ENCODE data around the gene OR2T27.
"Not testable (repeated sequence)": the region's sequence is repeated elsewhere in the genome, so short reads cannot be mapped to it uniquely, and the experiment has no call there.

OR2T27 gene

GRCh38 chr1:248655354-248655753 lies at the start of gene OR2T27:
Gene OR2T27 (minus strand): TSS chr1:248655528. CDS start chr1:248650884, 4,644 bp downstream.
- not testable (repeated sequence) for H3K4me1 Mint-ChIP-seq (ENCODE audit: low read depth); H3K4me3 Mint-ChIP-seq; H3K36me3 Mint-ChIP-seq (ENCODE audit: low read depth); DNase-seq; H3K9me3 Mint-ChIP-seq; H3K27ac Mint-ChIP-seq; H3K27me3 Mint-ChIP-seq

- H3K9me3 Mint-ChIP-seq: no peaks in the 10 kb centered on the region
- H3K27ac Mint-ChIP-seq: no peak overlapping the region
- no peaks in the 10 kb centered on the region for H3K4me1 Mint-ChIP-seq (ENCODE audit: low read depth)
- no peak overlapping the region for H3K4me3 Mint-ChIP-seq
- no peak for DNase-seq
- no peaks in the 10 kb centered on the region for H3K36me3 Mint-ChIP-seq (ENCODE audit: low read depth)
- H3K27me3 Mint-ChIP-seq: peaks cover 13% of the 10 kb centered on the region
Measured at GRCh38 chr1:248704606-248705005, 49.3 kb upstream of the OR2T27 start.

GRCh38 chr1:248703674-248704073 lies 48.3 kb upstream of the OR2T27 start:
- Mint-ChIP-seq H3K27ac (no peak overlapping the region), H3K4me1 (ENCODE audit: low read depth) (no peaks in the 10 kb centered on the region), H3K4me3 (no peak overlapping the region), H3K9me3 (no peaks in the 10 kb centered on the region), H3K36me3 (ENCODE audit: low read depth) (no peaks in the 10 kb centered on the region), H3K27me3 (peaks cover 12% of the 10 kb centered on the region)
- DNase-seq: no peak

GRCh38 chr1:248702714-248703113 lies 47.4 kb upstream of the OR2T27 start, which contains the start of gene OR14I1:
Gene OR14I1 (minus strand): TSS chr1:248702766.
- H3K4me1 Mint-ChIP-seq (ENCODE audit: low read depth): no peaks in the 10 kb centered on the region
- no peaks in the 10 kb centered on the region for H3K36me3 Mint-ChIP-seq (ENCODE audit: low read depth)

GRCh38 chr1:248699099-248699498 lies 43.8 kb upstream of the OR2T27 start:
- no peaks in the 10 kb centered on the region for H3K9me3 Mint-ChIP-seq
- no peak overlapping the region for H3K4me3 Mint-ChIP-seq

More at GRCh38 chr1:248702714-248703113, 47.4 kb upstream of the OR2T27 start, which contains the start of gene OR14I1:
- no peak for DNase-seq
- Mint-ChIP-seq H3K9me3 (no peaks in the 10 kb centered on the region), H3K4me3 (no peak within 1 kb of the TSS), H3K27me3 (peaks cover 7% of the 10 kb centered on the region), H3K27ac (no peak within 1 kb of the TSS)

GRCh38 chr1:248697907-248698306 lies 42.6 kb upstream of the OR2T27 start:
- Mint-ChIP-seq H3K9me3 (no peaks in the 10 kb centered on the region), H3K4me1 (ENCODE audit: low read depth) (no peaks in the 10 kb centered on the region), H3K36me3 (ENCODE audit: low read depth) (no peaks in the 10 kb centered on the region), H3K27ac (no peak overlapping the region), H3K4me3 (no peak overlapping the region), H3K27me3 (peaks cover 18% of the 10 kb centered on the region)
- no peak for DNase-seq

More at GRCh38 chr1:248699099-248699498, 43.8 kb upstream of the OR2T27 start:
- H3K27ac Mint-ChIP-seq: no peak overlapping the region
- no peaks in the 10 kb centered on the region for H3K4me1 Mint-ChIP-seq (ENCODE audit: low read depth)
- no peaks in the 10 kb centered on the region for H3K36me3 Mint-ChIP-seq (ENCODE audit: low read depth)
- DNase-seq: no peak
- H3K27me3 Mint-ChIP-seq: peaks cover 18% of the 10 kb centered on the region

- Mint-ChIP-seq H3K4me3 (no peak overlapping the region), H3K9me3 (peaks cover 5% of the 10 kb centered on the region), H3K27me3 (peaks cover 23% of the 10 kb centered on the region), H3K27ac (no peak overlapping the region), H3K4me1 (ENCODE audit: low read depth) (no peaks in the 10 kb centered on the region), H3K36me3 (ENCODE audit: low read depth) (no peaks in the 10 kb centered on the region)
- DNase-seq: no peak
Measured at GRCh38 chr1:248696774-248697173, 41.4 kb upstream of the OR2T27 start.

GRCh38 chr1:248696261-248696660 lies 40.9 kb upstream of the OR2T27 start:
- H3K4me1 Mint-ChIP-seq (ENCODE audit: low read depth): no peaks in the 10 kb centered on the region
- no peak for DNase-seq
- peaks cover 5% of the 10 kb centered on the region for H3K9me3 Mint-ChIP-seq
- peaks cover 24% of the 10 kb centered on the region for H3K27me3 Mint-ChIP-seq
- no peak overlapping the region for H3K4me3 Mint-ChIP-seq
- no peaks in the 10 kb centered on the region for H3K36me3 Mint-ChIP-seq (ENCODE audit: low read depth)
- H3K27ac Mint-ChIP-seq: no peak overlapping the region

GRCh38 chr1:248695451-248696132 lies 40.3 kb upstream of the OR2T27 start:
- no peak for DNase-seq
- peaks cover 6% of the 10 kb centered on the region for H3K9me3 Mint-ChIP-seq
- peaks cover 27% of the 10 kb centered on the region for H3K27me3 Mint-ChIP-seq
- no peaks in the 10 kb centered on the region for H3K36me3 Mint-ChIP-seq (ENCODE audit: low read depth)
- no peak overlapping the region for H3K4me3 Mint-ChIP-seq
- no peak overlapping the region for H3K27ac Mint-ChIP-seq
- no peaks in the 10 kb centered on the region for H3K4me1 Mint-ChIP-seq (ENCODE audit: low read depth)

GRCh38 chr1:248691567-248692155 lies 36.3 kb upstream of the OR2T27 start:
- Mint-ChIP-seq H3K36me3 (ENCODE audit: low read depth) (no peaks in the 10 kb centered on the region), H3K9me3 (peaks cover 6% of the 10 kb centered on the region), H3K27me3 (peaks cover 16% of the 10 kb centered on the region)

GRCh38 chr1:248688527-248689298 lies 33.4 kb upstream of the OR2T27 start:
- Mint-ChIP-seq H3K27me3 (peaks cover 14% of the 10 kb centered on the region), H3K4me3 (no peak overlapping the region), H3K36me3 (ENCODE audit: low read depth) (no peaks in the 10 kb centered on the region), H3K9me3 (peaks cover 6% of the 10 kb centered on the region), H3K4me1 (ENCODE audit: low read depth) (peaks cover 8% of the 10 kb centered on the region), H3K27ac (no peak overlapping the region)
- no peak for DNase-seq

More at GRCh38 chr1:248691567-248692155, 36.3 kb upstream of the OR2T27 start:
- peaks cover 5% of the 10 kb centered on the region for H3K4me1 Mint-ChIP-seq (ENCODE audit: low read depth)
- no peak for DNase-seq
- no peak overlapping the region for H3K4me3 Mint-ChIP-seq
- H3K27ac Mint-ChIP-seq: no peak overlapping the region

GRCh38 chr1:248686815-248687214 lies 31.5 kb upstream of the OR2T27 start:
- H3K27ac Mint-ChIP-seq: no peak overlapping the region
- H3K9me3 Mint-ChIP-seq: peaks cover 2% of the 10 kb centered on the region
- peaks cover 12% of the 10 kb centered on the region for H3K27me3 Mint-ChIP-seq
- no peak for DNase-seq
- peaks cover 8% of the 10 kb centered on the region for H3K4me1 Mint-ChIP-seq (ENCODE audit: low read depth)
- H3K4me3 Mint-ChIP-seq: no peak overlapping the region
- no peaks in the 10 kb centered on the region for H3K36me3 Mint-ChIP-seq (ENCODE audit: low read depth)

- Mint-ChIP-seq H3K4me3 (no peak overlapping the region), H3K9me3 (no peaks in the 10 kb centered on the region), H3K27ac (no peak overlapping the region), H3K27me3 (peaks cover 8% of the 10 kb centered on the region), H3K36me3 (ENCODE audit: low read depth) (no peaks in the 10 kb centered on the region), H3K4me1 (ENCODE audit: low read depth) (peaks cover 4% of the 10 kb centered on the region)
- DNase-seq: no peak
Measured at GRCh38 chr1:248681651-248682050, 26.3 kb upstream of the OR2T27 start.

GRCh38 chr1:248670003-248670402 lies 14.7 kb upstream of the OR2T27 start:
- no peaks in the 10 kb centered on the region for H3K4me1 Mint-ChIP-seq (ENCODE audit: low read depth)
- no peak for DNase-seq
- peaks cover 5% of the 10 kb centered on the region for H3K27me3 Mint-ChIP-seq
- H3K36me3 Mint-ChIP-seq (ENCODE audit: low read depth): no peaks in the 10 kb centered on the region
- no peak overlapping the region for H3K27ac Mint-ChIP-seq
- H3K9me3 Mint-ChIP-seq: peaks cover 6% of the 10 kb centered on the region
- no peak overlapping the region for H3K4me3 Mint-ChIP-seq
